T-helper 17 cell (primary cell): ENCODE measurements around the gene TENT5C. TPM values are rescaled to one million over a fixed set of nuclear protein-coding genes. Genes with fewer than 3 reads are reported as not detected.
A peak's percentile ranks its signal among the peaks of the same experiment; 100 is the strongest.

Experiments
- ATAC-seq: fragments of 150-1000 bp; cut with Tn5 transposase; 2 replicates; pipeline ENCODE4 v1.10.0; 2021; ENCODE audit warnings: mild to moderate bottlenecking, moderate library complexity
- DNase-seq, 3 donors: peaks; one replicate each; pipeline versions ENCODE4 v3.0.0 to v3.0.0-alpha.2; 2020 to 2021
- H3K9me3 ChIP-seq: one replicate; pipeline ENCODE4 v1.7.0; 2013; ENCODE audit warnings: low read length, mild to moderate bottlenecking; ENCODE audit not compliant: control insufficient read depth, poor library complexity, severe bottlenecking
- H3K27ac Mint-ChIP-seq: one replicate; pipeline ENCODE4 v1.8.0; 2022; ENCODE audit warnings: mild to moderate bottlenecking, moderate library complexity, mixed read lengths
- H3K27me3 Mint-ChIP-seq: one replicate; pipeline ENCODE4 v1.8.0; 2022; ENCODE audit warnings: mixed read lengths
- H3K36me3 Mint-ChIP-seq: one replicate; pipeline ENCODE4 v1.8.0; 2022; ENCODE audit warnings: low read depth, mixed read lengths
- H3K4me1 Mint-ChIP-seq: one replicate; pipeline ENCODE4 v1.8.0; 2022; ENCODE audit warnings: mild to moderate bottlenecking, mixed read lengths
- H3K4me3 Mint-ChIP-seq: one replicate; pipeline ENCODE4 v1.8.0; 2022; ENCODE audit warnings: mild to moderate bottlenecking, moderate library complexity, mixed read lengths
- total RNA-seq, 4 donors: library from RNA in 2 of 4; stranded (reverse) in 2 of 4; gene quantifications; one replicate each; pipeline ENCODE4 v1.2.3 and lab custom pipeline; 2022 to 2026

The TENT5C gene
- total RNA-seq, 2 donors from 2014 or later: 129 to 173 TPM

DNA sequence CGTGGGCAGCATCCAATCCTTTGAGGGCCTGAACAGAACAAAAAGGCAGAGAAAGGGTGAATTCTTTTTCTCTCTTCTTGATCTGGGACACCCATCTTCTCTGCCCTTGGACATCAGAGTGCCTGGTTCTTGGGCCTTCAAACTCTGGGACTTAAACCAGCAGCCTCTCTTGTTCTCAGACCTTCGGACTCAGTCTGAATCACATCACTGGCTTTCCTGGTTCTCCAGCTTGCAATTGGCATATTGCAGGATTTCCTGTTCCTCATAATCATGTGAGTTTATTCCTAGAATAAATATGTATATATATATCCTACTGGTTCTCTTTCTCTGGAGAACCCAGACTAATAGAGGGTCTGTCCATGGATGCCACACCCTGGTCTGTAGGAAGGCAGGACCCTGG is 16.3 kb upstream of the TENT5C start:
- H3K27me3 Mint-ChIP-seq: peaks cover 10% of the 10 kb centered on the region
- no peak overlapping the region for H3K4me3 Mint-ChIP-seq
- no peak overlapping the region for H3K27ac Mint-ChIP-seq
- peaks cover 5% of the 10 kb centered on the region for H3K4me1 Mint-ChIP-seq
- H3K9me3 ChIP-seq: no peaks in the 10 kb centered on the region
- no peaks in the 10 kb centered on the region for H3K36me3 Mint-ChIP-seq
- DNase-seq (no peak), ATAC-seq (no peak)

DNA sequence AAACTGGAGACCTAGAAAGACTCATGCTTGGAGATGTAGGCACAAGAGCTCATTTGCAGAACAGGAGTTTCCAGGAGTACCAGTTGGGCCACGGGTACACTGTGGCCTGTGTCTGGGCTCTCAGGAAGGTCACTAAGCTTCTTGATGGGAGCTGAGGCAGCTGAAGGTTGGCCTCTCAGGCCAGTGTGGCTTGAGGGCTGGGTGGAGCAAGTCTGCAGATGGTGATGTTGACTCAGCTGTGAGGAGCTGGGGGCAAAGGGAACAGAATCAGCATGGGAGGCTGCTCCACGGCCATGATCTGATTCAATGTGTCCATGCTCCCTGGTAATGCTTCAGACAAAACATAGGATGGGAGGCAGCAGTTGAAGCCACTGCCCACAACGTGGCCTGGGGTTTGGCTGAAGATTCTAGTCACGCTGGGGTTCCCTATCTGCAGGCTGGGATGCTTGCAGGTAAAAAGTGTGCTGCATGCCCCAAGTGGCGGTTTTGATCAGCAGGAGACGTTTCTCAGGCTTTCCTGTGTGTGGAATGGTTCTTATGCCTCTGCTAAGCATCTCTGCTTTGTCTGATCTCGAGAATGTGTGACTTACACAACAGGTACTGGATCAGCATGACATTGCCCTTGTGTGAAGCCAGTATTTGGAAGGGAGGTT is 15.4 kb upstream of the TENT5C start:
- no peaks in the 10 kb centered on the region for H3K9me3 ChIP-seq
- Mint-ChIP-seq H3K4me3 (no peak overlapping the region), H3K27me3 (peaks cover 10% of the 10 kb centered on the region), H3K4me1 (peaks cover 4% of the 10 kb centered on the region), H3K36me3 (no peaks in the 10 kb centered on the region), H3K27ac (no peak overlapping the region)
- no peak for ATAC-seq
- DNase-seq: no peak

- H3K9me3 ChIP-seq: no peaks in the 10 kb centered on the region
- H3K27ac Mint-ChIP-seq: no peak overlapping the region
- DNase-seq (no peak), ATAC-seq (no peak)
- H3K27me3 Mint-ChIP-seq: peaks cover 10% of the 10 kb centered on the region
- peaks cover 4% of the 10 kb centered on the region for H3K4me1 Mint-ChIP-seq
- no peaks in the 10 kb centered on the region for H3K36me3 Mint-ChIP-seq
- H3K4me3 Mint-ChIP-seq: no peak overlapping the region
Measured at GRCh38 chr1:117591252-117591651, 14.6 kb upstream of the TENT5C start.

DNA sequence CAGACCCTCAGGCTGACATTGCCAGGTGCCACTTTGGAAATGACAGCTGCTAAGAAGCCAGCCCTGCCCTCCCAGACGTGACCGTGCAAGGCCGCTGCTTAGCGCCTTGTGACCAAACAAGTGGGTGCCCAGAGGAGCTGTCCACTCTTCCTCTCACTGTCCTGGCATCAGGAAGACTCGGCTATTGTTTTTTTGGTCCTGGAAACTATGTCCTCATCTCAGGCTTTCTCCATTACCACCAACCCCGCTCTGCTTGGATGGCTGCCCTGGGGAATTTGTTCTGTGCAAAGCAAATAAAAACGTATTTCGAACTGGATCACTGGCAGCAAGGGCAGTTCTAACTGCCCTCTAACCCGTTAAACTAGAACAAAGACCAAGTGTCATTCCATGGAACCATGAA is 13.7 kb upstream of the TENT5C start:
- DNase-seq (no peak), ATAC-seq (no peak)
- peaks cover 4% of the 10 kb centered on the region for H3K4me1 Mint-ChIP-seq
- peaks cover 10% of the 10 kb centered on the region for H3K27me3 Mint-ChIP-seq
- no peaks in the 10 kb centered on the region for H3K36me3 Mint-ChIP-seq
- H3K4me3 Mint-ChIP-seq: no peak overlapping the region
- H3K27ac Mint-ChIP-seq: no peak overlapping the region
- H3K9me3 ChIP-seq: no peaks in the 10 kb centered on the region

DNA sequence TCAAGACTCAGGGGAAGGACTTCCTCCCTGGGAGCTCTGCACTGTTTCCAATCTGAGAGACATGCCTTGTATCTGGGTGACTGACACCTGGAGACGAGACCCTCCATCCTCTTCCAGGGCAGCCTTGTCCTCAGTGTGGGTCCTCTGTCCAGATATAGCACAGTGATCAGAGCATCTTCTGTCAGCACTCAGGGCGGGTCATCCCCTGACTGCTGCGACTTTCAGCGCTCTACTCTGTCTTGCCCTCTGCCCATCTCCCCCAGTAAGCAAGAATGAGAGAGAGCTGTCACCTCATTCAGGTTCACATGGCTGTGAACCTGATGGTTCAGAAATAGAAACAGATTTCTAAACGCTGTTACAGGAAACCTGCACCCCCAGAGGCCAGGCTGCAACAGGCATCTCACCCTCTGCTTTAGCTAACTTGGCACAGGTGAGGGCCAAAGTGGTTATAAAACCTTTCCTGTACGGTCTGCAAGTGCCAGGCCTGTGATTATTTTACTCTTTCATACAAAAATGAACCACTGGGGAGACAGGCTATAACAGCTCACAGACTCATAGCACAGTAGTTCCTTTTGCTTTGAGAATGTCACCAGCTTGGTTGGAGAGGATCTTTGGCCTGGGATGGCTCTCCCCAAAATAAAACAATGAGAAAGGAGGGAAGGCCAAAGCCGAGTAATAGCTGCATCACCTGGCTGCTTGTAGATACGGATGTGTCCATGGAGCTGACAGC is 11.4 kb upstream of the TENT5C start:
- Mint-ChIP-seq H3K27ac (no peak overlapping the region), H3K27me3 (peaks cover 2% of the 10 kb centered on the region), H3K36me3 (no peaks in the 10 kb centered on the region), H3K4me3 (no peak overlapping the region), H3K4me1 (peaks cover 2% of the 10 kb centered on the region)
- no peak for DNase-seq
- ATAC-seq: no peak
- H3K9me3 ChIP-seq: no peaks in the 10 kb centered on the region

GRCh38 chr1:117596023-117596720 is 9.7 kb upstream of the TENT5C start:
- Mint-ChIP-seq H3K27ac (no peak overlapping the region), H3K27me3 (no peaks in the 10 kb centered on the region), H3K4me1 (peaks cover 2% of the 10 kb centered on the region), H3K4me3 (no peak overlapping the region), H3K36me3 (no peaks in the 10 kb centered on the region)
- H3K9me3 ChIP-seq: no peaks in the 10 kb centered on the region
- DNase-seq: no peak
- peak; percentile 67 for ATAC-seq

DNA sequence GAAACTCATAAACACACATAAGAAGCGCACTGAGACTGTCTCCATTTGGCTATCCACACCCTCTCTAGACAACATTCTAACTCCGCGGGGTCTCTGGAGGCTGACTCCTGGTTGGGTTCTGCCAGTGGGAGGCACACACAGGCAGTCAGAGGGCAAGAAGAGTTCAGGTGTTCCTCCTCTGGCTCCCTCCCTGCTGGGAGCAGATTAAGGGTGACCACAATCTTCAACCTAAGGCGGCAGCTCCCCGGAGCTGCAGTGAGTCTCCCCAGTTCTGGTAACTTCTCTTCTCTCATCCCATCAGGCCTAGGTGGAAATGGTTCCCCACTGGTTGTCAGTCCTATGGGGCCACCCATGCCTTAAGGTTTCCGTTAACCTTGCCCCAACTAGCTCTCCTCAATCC is 7.4 kb upstream of the TENT5C start:
- Mint-ChIP-seq H3K36me3 (no peaks in the 10 kb centered on the region), H3K4me1 (peaks cover 2% of the 10 kb centered on the region), H3K4me3 (no peak overlapping the region), H3K27ac (no peak overlapping the region), H3K27me3 (no peaks in the 10 kb centered on the region)
- ATAC-seq (no peak), DNase-seq (no peak)
- no peaks in the 10 kb centered on the region for H3K9me3 ChIP-seq

GRCh38 chr1:117599286-117600221 is 6.3 kb upstream of the TENT5C start:
- Mint-ChIP-seq H3K4me3 (no peak overlapping the region), H3K4me1 (peaks cover under 1% of the 10 kb centered on the region), H3K27ac (no peak overlapping the region), H3K27me3 (no peaks in the 10 kb centered on the region), H3K36me3 (no peaks in the 10 kb centered on the region)
- ATAC-seq (no peak), DNase-seq (no peak)
- no peaks in the 10 kb centered on the region for H3K9me3 ChIP-seq

DNA sequence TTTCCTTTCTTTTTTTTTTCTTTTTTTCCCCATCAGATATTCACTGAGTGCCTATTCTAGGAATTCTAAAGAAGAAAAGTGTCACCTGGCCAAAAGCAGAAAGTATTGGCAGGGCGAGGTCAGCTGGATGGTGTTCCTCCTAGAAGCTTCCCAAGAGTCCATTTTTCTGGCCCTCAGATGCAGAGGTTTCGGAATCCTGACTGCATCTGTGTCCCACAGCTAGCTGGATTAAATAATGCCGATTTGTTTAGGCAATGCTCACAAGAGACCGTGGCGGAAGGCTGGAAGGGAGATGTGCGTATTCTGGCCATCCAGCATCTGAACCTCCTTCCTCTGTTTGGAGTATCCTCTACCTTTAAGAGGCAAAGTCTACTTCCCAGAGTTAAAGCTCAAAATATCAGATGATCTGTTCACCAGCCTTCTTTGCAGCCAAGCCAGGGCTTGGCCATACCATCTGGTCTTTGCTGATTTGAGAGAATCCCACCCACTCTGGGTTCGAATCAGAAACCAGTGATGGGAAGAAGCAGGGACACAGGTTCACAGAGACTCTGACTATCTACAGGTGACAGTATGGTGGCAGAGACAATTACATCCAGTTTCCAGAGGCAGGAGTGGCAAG is 5.4 kb upstream of the TENT5C start:
- Mint-ChIP-seq H3K27me3 (no peaks in the 10 kb centered on the region), H3K27ac (no peak overlapping the region), H3K4me1 (peaks cover 8% of the 10 kb centered on the region), H3K36me3 (no peaks in the 10 kb centered on the region), H3K4me3 (no peak overlapping the region)
- no peak for ATAC-seq
- no peaks in the 10 kb centered on the region for H3K9me3 ChIP-seq
- DNase-seq: no peak

DNA sequence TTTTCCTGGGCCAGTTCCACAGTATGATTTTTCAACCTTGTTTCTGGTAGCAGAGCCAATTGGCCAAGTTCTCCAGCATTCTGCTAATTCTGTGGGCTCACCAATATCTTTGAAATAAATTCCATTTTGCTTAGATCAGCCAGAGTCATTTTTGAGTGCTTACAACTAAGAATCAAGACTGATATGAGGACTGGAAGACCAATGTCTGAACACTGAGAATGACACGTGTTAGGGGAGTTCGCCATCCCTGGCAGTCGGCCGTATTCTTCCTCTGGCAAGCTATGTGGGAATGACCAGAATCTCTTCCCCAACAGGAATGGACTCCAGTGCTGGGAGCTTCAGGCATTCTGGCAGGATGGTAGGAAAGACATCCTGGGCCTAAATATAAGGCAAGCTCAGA is 4.9 kb upstream of the TENT5C start:
- Mint-ChIP-seq H3K27ac (no peak overlapping the region), H3K27me3 (no peaks in the 10 kb centered on the region), H3K36me3 (no peaks in the 10 kb centered on the region), H3K4me3 (no peak overlapping the region), H3K4me1 (peaks cover 8% of the 10 kb centered on the region)
- ATAC-seq: no peak
- H3K9me3 ChIP-seq: no peaks in the 10 kb centered on the region
- no peak for DNase-seq

GRCh38 chr1:117602862-117603261 is 3.0 kb upstream of the TENT5C start:
- ATAC-seq (no peak), DNase-seq (no peak)
- no peaks in the 10 kb centered on the region for H3K27me3 Mint-ChIP-seq
- no peak overlapping the region for H3K4me3 Mint-ChIP-seq
- H3K9me3 ChIP-seq: no peaks in the 10 kb centered on the region
- H3K36me3 Mint-ChIP-seq: no peaks in the 10 kb centered on the region
- H3K27ac Mint-ChIP-seq: no peak overlapping the region
- H3K4me1 Mint-ChIP-seq: peaks cover 14% of the 10 kb centered on the region

DNA sequence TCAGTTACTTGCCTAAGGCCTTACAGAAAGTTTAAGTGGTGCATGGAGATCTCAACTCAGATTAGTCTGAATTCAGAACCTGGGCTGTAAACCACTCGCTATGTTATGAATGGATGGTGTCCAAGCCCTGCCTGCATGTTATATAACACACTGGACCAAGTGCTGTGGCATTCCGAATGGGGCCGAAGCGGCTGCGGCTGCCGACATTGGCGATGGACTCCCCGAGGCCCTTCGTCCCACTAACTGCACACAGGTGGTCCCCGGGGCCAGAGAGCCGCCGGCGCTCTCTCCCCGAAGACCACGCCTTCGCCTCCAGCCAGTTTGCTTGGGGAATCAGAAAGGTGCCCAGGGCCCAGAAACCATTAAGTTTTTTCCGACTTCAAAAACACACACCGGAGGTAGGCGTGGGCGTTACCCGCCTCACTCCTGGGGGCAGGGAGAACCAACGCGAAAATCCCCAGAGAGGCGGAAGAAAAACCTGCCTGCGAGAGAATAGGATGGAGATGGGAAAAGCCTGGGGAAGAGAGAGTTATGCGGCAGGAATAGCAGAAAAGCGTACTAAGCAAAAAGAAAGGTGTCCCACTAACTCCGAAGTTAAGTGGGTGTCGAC is 579 bp upstream of the TENT5C start:
- ATAC-seq: peak; percentile 57

More for the DNA sequence above, 579 bp upstream of the TENT5C start:
- Mint-ChIP-seq H3K27ac (peak overlapping the region; percentile 99), H3K36me3 (peaks cover 2% of the 10 kb centered on the region), H3K4me1 (peaks cover 33% of the 10 kb centered on the region), H3K27me3 (no peaks in the 10 kb centered on the region), H3K4me3 (peak overlapping the region; percentile 96)
- DNase-seq: no peak
- H3K9me3 ChIP-seq: no peaks in the 10 kb centered on the region
